Nephron progenitor cell (in vitro differentiated cells): ENCODE data around the gene GRIN2C.

Experiments used
- DNase-seq: peaks from one replicate; pipeline ENCODE4 v3.0.0; 2021
- H3K27ac Mint-ChIP-seq: 2 replicates; pipeline ENCODE4 v1.8.0; 2021; ENCODE audit warnings: mild to moderate bottlenecking, moderate library complexity, mixed read lengths
- H3K27me3 Mint-ChIP-seq: 2 replicates; pipeline ENCODE4 v1.8.0; 2021; ENCODE audit warnings: mild to moderate bottlenecking, low read depth, mixed read lengths; ENCODE audit not compliant: poor library complexity
- H3K36me3 Mint-ChIP-seq: 2 replicates; pipeline ENCODE4 v1.8.0; 2021; ENCODE audit warnings: low read depth, mixed read lengths
- H3K4me1 Mint-ChIP-seq: 2 replicates; pipeline ENCODE4 v1.8.0; 2021; ENCODE audit warnings: mixed read lengths
- H3K4me3 Mint-ChIP-seq: 2 replicates; pipeline ENCODE4 v1.8.0; 2021; ENCODE audit warnings: mild to moderate bottlenecking, moderate library complexity, mixed read lengths
- H3K9me3 Mint-ChIP-seq: 2 replicates; pipeline ENCODE4 v1.8.0; 2021; ENCODE audit warnings: mild to moderate bottlenecking, moderate library complexity, mixed read lengths
- CTCF ChIP-seq: fragments of 200-600 bp; sonication (generic); IDR thresholded peaks from 2 replicates; pipeline ENCODE4 v1.5.0; 2021; ENCODE audit warnings: antibody characterized with exemption

The GRIN2C gene

GRCh38 chr17:74848656-74849399 is 10.9 kb downstream of the GRIN2C start:
- TF ChIP-seq CTCF = no peak
- Mint-ChIP-seq H3K36me3 (no peaks in the 10 kb centered on the region), H3K4me1 (peaks cover 7% of the 10 kb centered on the region), H3K4me3 (no peak overlapping the region), H3K9me3 (no peaks in the 10 kb centered on the region), H3K27ac (no peak overlapping the region), H3K27me3 (peaks cover 90% of the 10 kb centered on the region)
- no peak for DNase-seq

GRCh38 chr17:74846621-74847020 is 13.1 kb downstream of the GRIN2C start:
- Mint-ChIP-seq H3K27ac (no peak overlapping the region), H3K9me3 (no peaks in the 10 kb centered on the region), H3K36me3 (no peaks in the 10 kb centered on the region), H3K4me1 (peaks cover 5% of the 10 kb centered on the region), H3K27me3 (peaks cover 88% of the 10 kb centered on the region), H3K4me3 (no peak overlapping the region)
- DNase-seq = no peak
- no peak for TF ChIP-seq CTCF

- H3K27ac Mint-ChIP-seq = no peak overlapping the region
- TF ChIP-seq CTCF = no peak
- H3K4me3 Mint-ChIP-seq = no peak overlapping the region
- H3K9me3 Mint-ChIP-seq = no peaks in the 10 kb centered on the region
- H3K36me3 Mint-ChIP-seq = peaks cover 3% of the 10 kb centered on the region
- DNase-seq = no peak
- H3K27me3 Mint-ChIP-seq = peaks cover 70% of the 10 kb centered on the region
- peaks cover 37% of the 10 kb centered on the region for H3K4me1 Mint-ChIP-seq
Observed at GRCh38 chr17:74843352-74843627, 16.4 kb downstream of the GRIN2C start.

GRCh38 chr17:74842599-74843351 is 16.9 kb downstream of the GRIN2C start:
- H3K27me3 Mint-ChIP-seq = peaks cover 65% of the 10 kb centered on the region
- no peaks in the 10 kb centered on the region for H3K9me3 Mint-ChIP-seq
- peak; percentile 44 for TF ChIP-seq CTCF
- peaks cover 43% of the 10 kb centered on the region for H3K4me1 Mint-ChIP-seq
- peaks cover 6% of the 10 kb centered on the region for H3K36me3 Mint-ChIP-seq
- no peak overlapping the region for H3K27ac Mint-ChIP-seq
- no peak overlapping the region for H3K4me3 Mint-ChIP-seq
- DNase-seq = peak; percentile 82

GRCh38 chr17:74842146-74842598 is 17.5 kb downstream of the GRIN2C start:
- Mint-ChIP-seq H3K27me3 (peaks cover 59% of the 10 kb centered on the region), H3K4me1 (peaks cover 46% of the 10 kb centered on the region), H3K36me3 (peaks cover 6% of the 10 kb centered on the region), H3K27ac (no peak overlapping the region), H3K4me3 (no peak overlapping the region), H3K9me3 (no peaks in the 10 kb centered on the region)
- no peak for TF ChIP-seq CTCF
- DNase-seq = no peak
